ENCODE results near the gene AUTS2.
A peak's percentile ranks its signal among the peaks of the same experiment; 100 is the strongest.

The AUTS2 gene

GRCh38 chr7:70676243-70676642 is 1078.0 kb downstream of the AUTS2 start:
- DNase-seq (ENCODE audit: low spot score): no peak
- no peak for TF ChIP-seq CTCF (IDR thresholded peaks at IDR 0.05; ENCODE audit: extremely low read depth, missing control alignments)

GRCh38 chr7:70678621-70679251 is 1080.5 kb downstream of the AUTS2 start:
- TF ChIP-seq CTCF (IDR thresholded peaks at IDR 0.05; ENCODE audit: extremely low read depth, missing control alignments): no peak
- DNase-seq (ENCODE audit: low spot score): no peak

GRCh38 chr7:70679661-70680060 is 1081.4 kb downstream of the AUTS2 start:
- TF ChIP-seq CTCF (IDR thresholded peaks at IDR 0.05; ENCODE audit: extremely low read depth, missing control alignments): no peak
- peak; percentile 43 for DNase-seq (ENCODE audit: low spot score)

- no peak for DNase-seq (ENCODE audit: low spot score)
- no peak for TF ChIP-seq CTCF (IDR thresholded peaks at IDR 0.05; ENCODE audit: extremely low read depth, missing control alignments)
Measured at GRCh38 chr7:70680306-70680705, 1082.0 kb downstream of the AUTS2 start.

GRCh38 chr7:70680743-70681468 is 1082.6 kb downstream of the AUTS2 start:
- no peak for TF ChIP-seq CTCF (IDR thresholded peaks at IDR 0.05; ENCODE audit: extremely low read depth, missing control alignments)

GRCh38 chr7:70681469-70682350 is 1083.4 kb downstream of the AUTS2 start:
- DNase-seq (ENCODE audit: low spot score): peak; percentile 55
- no peak for TF ChIP-seq CTCF (IDR thresholded peaks at IDR 0.05; ENCODE audit: extremely low read depth, missing control alignments)

More at GRCh38 chr7:70680743-70681468, 1082.6 kb downstream of the AUTS2 start:
- no peak for DNase-seq (ENCODE audit: low spot score)

- no peak for TF ChIP-seq CTCF (IDR thresholded peaks at IDR 0.05; ENCODE audit: extremely low read depth, missing control alignments)
Measured at GRCh38 chr7:70684173-70684572, 1085.9 kb downstream of the AUTS2 start.

More at GRCh38 chr7:70684173-70684572, 1085.9 kb downstream of the AUTS2 start:
- no peak for DNase-seq (ENCODE audit: low spot score)
